H9 (cell line): Measurements from ENCODE around the gene TGFBR2. TPM values are rescaled to one million over a fixed set of nuclear protein-coding genes. Genes with fewer than 3 reads are reported as not detected.

Experiments
- DNase-seq: peaks from one replicate; pipeline ENCODE4 v3.0.0-alpha.2; 2017
- H2AFZ ChIP-seq: one replicate; pipeline ENCODE4 v1.6.1; 2013; ENCODE audit warnings: mild to moderate bottlenecking, low read length, control low read depth, moderate library complexity
- H2AK5ac ChIP-seq: 2 replicates; pipeline ENCODE4 v1.6.1; 2013; ENCODE audit warnings: low read length, control low read depth, mixed read lengths; ENCODE audit not compliant: insufficient read length
- H2BK120ac ChIP-seq: one replicate; pipeline ENCODE4 v1.6.1; 2013; ENCODE audit warnings: low read depth, mild to moderate bottlenecking, low read length, control low read depth, inconsistent platforms; ENCODE audit not compliant: poor library complexity, severe bottlenecking
- H2BK12ac ChIP-seq: 2 replicates; pipeline ENCODE4 v1.6.1; 2013; ENCODE audit warnings: low read length, control low read depth, mixed read lengths, low read depth; ENCODE audit not compliant: insufficient read length
- H2BK15ac ChIP-seq: 2 replicates; pipeline ENCODE4 v1.6.1; 2013; ENCODE audit warnings: low read depth, low read length, control low read depth
- H2BK20ac ChIP-seq: one replicate; pipeline ENCODE4 v1.6.1; 2013; ENCODE audit warnings: low read depth, mild to moderate bottlenecking, low read length, control low read depth, inconsistent platforms; ENCODE audit not compliant: poor library complexity, severe bottlenecking
- H2BK5ac ChIP-seq: 2 replicates; pipeline ENCODE4 v1.6.1; 2013; ENCODE audit warnings: low read length, control low read depth, mixed read lengths; ENCODE audit not compliant: insufficient read length
- H3K14ac ChIP-seq: 2 replicates; pipeline ENCODE4 v1.6.1; 2013; ENCODE audit warnings: low read length, control low read depth; ENCODE audit not compliant: insufficient read depth
- H3K18ac ChIP-seq: 2 replicates; pipeline ENCODE4 v1.6.1; 2013; ENCODE audit warnings: low read depth, mild to moderate bottlenecking, mixed read lengths, low read length, control low read depth; ENCODE audit not compliant: insufficient read length
- H3K23ac ChIP-seq: 2 replicates; pipeline ENCODE4 v1.6.1; 2013; ENCODE audit warnings: low read length, control low read depth, mixed read lengths, low read depth; ENCODE audit not compliant: insufficient read length
- H3K23me2 ChIP-seq: 2 replicates; pipeline ENCODE4 v1.6.1; 2013; ENCODE audit warnings: low read depth, mild to moderate bottlenecking, mixed read lengths, low read length, control low read depth; ENCODE audit not compliant: insufficient read length, poor library complexity, severe bottlenecking
- H3K27ac ChIP-seq: 2 replicates; pipeline ENCODE4 v1.5.1; 2013; ENCODE audit warnings: low read length, control low read depth, mixed read lengths, low read depth; ENCODE audit not compliant: insufficient read length
- H3K27me3 ChIP-seq: 2 replicates; pipeline ENCODE4 v1.6.1; 2013; ENCODE audit warnings: low read length, control low read depth, inconsistent platforms; ENCODE audit not compliant: insufficient read depth
- H3K4ac ChIP-seq: 2 replicates; pipeline ENCODE4 v1.6.1; 2013; ENCODE audit warnings: low read depth, mild to moderate bottlenecking, control low read depth, inconsistent platforms, low read length, moderate library complexity
- H3K4me1 ChIP-seq: 2 replicates; pipeline ENCODE4 v1.6.1; 2013; ENCODE audit warnings: low read length, control low read depth, inconsistent platforms; ENCODE audit not compliant: insufficient read depth
- H3K4me2 ChIP-seq: 2 replicates; pipeline ENCODE4 v1.6.1; 2013; ENCODE audit warnings: low read length, control low read depth, mixed read lengths; ENCODE audit not compliant: insufficient read length, insufficient read depth
- H3K56ac ChIP-seq: 2 replicates; pipeline ENCODE4 v1.6.1; 2013; ENCODE audit warnings: low read depth, mild to moderate bottlenecking, mixed read lengths, low read length, control low read depth; ENCODE audit not compliant: insufficient read length
- H3K79me1 ChIP-seq: 2 replicates; pipeline ENCODE4 v1.6.1; 2013; ENCODE audit warnings: low read depth, mild to moderate bottlenecking, moderate library complexity, low read length, control low read depth, inconsistent platforms; ENCODE audit not compliant: insufficient read depth, poor library complexity, severe bottlenecking
- H3K79me2 ChIP-seq: 2 replicates; pipeline ENCODE4 v1.6.1; 2013; ENCODE audit warnings: low read length, control low read depth, inconsistent platforms; ENCODE audit not compliant: insufficient read depth
- H3K9ac ChIP-seq: 2 replicates; pipeline ENCODE4 v1.6.1; 2013; ENCODE audit warnings: low read length, control low read depth, mixed read lengths; ENCODE audit not compliant: insufficient read length; ENCODE audit errors: extremely low read depth
- H3K9me3 ChIP-seq: one replicate; pipeline ENCODE4 v1.6.1; 2013; ENCODE audit warnings: low read depth, low read length, inconsistent platforms; ENCODE audit not compliant: control insufficient read depth
- H3T11ph ChIP-seq: one replicate; pipeline ENCODE4 v1.6.1; 2013; ENCODE audit warnings: mild to moderate bottlenecking, low read length, control low read depth, inconsistent platforms
- H4K20me1 ChIP-seq: one replicate; pipeline ENCODE4 v1.6.1; 2013; ENCODE audit not compliant: control insufficient read depth, insufficient read length, insufficient read depth
- H4K5ac ChIP-seq: 2 replicates; pipeline ENCODE4 v1.6.1; 2013; ENCODE audit warnings: low read depth, mild to moderate bottlenecking, mixed read lengths, low read length, control low read depth; ENCODE audit not compliant: insufficient read length
- H4K8ac ChIP-seq: replicated peaks from 2 replicates; pipeline ENCODE4 v1.6.1; 2013; ENCODE audit warnings: low read length, control low read depth, mixed read lengths, low read depth; ENCODE audit not compliant: insufficient read length
- H4K91ac ChIP-seq: 2 replicates; pipeline ENCODE4 v1.6.1; 2013; ENCODE audit warnings: low read depth, mild to moderate bottlenecking, moderate library complexity, mixed read lengths, low read length, control low read depth; ENCODE audit not compliant: insufficient read length
- H3K27ac Mint-ChIP-seq, 3 experiments: 2 replicates in 2 of 3; 3 replicates in 1 of 3; pipeline ENCODE4 v1.8.0; 2020 to 2021; ENCODE audit warnings: mixed read lengths in 3 of 3, mild to moderate bottlenecking in 1 of 3, moderate library complexity in 1 of 3
- H3K27me3 Mint-ChIP-seq: 2 replicates; pipeline ENCODE4 v1.8.0; 2021; ENCODE audit warnings: low read depth, mild to moderate bottlenecking, moderate library complexity, mixed read lengths
- H3K36me3 Mint-ChIP-seq, 3 experiments: 2 replicates in 2 of 3; 3 replicates in 1 of 3; pipeline ENCODE4 v1.8.0; 2020 to 2021; ENCODE audit warnings: low read depth in 3 of 3, mixed read lengths in 3 of 3; ENCODE audit not compliant: insufficient read depth in 1 of 3
- H3K4me1 Mint-ChIP-seq, 2 experiments: 2 replicates each; pipeline ENCODE4 v1.8.0; 2020; ENCODE audit warnings: mixed read lengths in 2 of 2
- H3K4me3 Mint-ChIP-seq, 2 experiments: 2 replicates in 1 of 2; 3 replicates in 1 of 2; pipeline ENCODE4 v1.8.0; 2020 to 2021; ENCODE audit warnings: mild to moderate bottlenecking in 2 of 2, mixed read lengths in 2 of 2, moderate library complexity in 1 of 2
- H3K9me3 Mint-ChIP-seq, 2 experiments: 2 replicates in 1 of 2; 3 replicates in 1 of 2; pipeline ENCODE4 v1.8.0; 2020; ENCODE audit warnings: mild to moderate bottlenecking in 2 of 2, mixed read lengths in 2 of 2, moderate library complexity in 1 of 2
- WGBS: extraction: QIAGEN DNeasy Blood & Tissue Kit; methylation state at CpG from one replicate; pipeline ENCODE4 v1.1.7; 2013; ENCODE audit warnings: missing lambda C conversion rate, low lambda C conversion rate, mixed read lengths; ENCODE audit not compliant: insufficient read length; ENCODE audit errors: extremely low coverage; 5-methylcytosine and 5-hydroxymethylcytosine counted together
- total RNA-seq: library from RNA; stranded (reverse); gene quantifications from 2 replicates; pipeline ENCODE4 v1.2.1, GENCODE V29; 2021
- TF ChIP-seq, protein P1 (sequence below): fragments of 200-600 bp; sonication (generic); conservative IDR thresholded peaks from 3 replicates; pipeline ENCODE4 v1.8.0; 2021; ENCODE audit warnings: antibody characterized with exemption, mild to moderate bottlenecking

Gene TGFBR2
- total RNA-seq, 1 experiment from 2014 or later = 10.6 TPM

DNA sequence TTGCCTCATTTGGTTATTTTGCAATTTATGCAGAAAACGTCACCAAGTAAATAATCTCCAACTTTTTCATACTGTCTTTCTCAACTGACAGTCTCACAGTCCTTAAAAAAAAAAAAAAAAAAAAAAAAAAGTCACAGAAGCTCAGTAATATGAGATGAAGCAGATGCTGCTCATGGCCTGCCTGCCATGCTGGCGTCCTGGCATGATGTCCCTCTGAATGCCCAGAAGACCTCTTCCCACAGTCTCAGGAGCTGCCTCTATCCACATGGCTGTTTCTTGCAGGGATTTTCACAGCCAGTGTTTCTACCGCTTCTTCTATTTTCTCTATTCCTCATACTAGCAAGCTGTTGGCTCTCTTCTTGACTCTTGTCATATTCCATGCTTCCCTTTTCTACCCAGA lies 87.7 kb downstream of the TGFBR2 start:
- Mint-ChIP-seq H3K4me3 (no peak overlapping the region), H3K36me3 (peaks cover 18 to 30% (median 23%) of the 10 kb centered on the region in 3 experiments; a peak in 6 of 7 replicates), H3K27me3 (no peaks in the 10 kb centered on the region), H3K4me1 (peaks cover 27 to 39% of the 10 kb centered on the region in 2 experiments), H3K27ac (no peak overlapping the region), H3K9me3 (no peaks in the 10 kb centered on the region)
- no peak overlapping the region for H3K23ac ChIP-seq
- no peak overlapping the region for H2BK5ac ChIP-seq
- H4K91ac ChIP-seq = no peak overlapping the region
- H3K4me1 ChIP-seq = peaks cover 6% of the 10 kb centered on the region; the same call in 1 of the 2 replicates
- H3K27me3 ChIP-seq = no peaks in the 10 kb centered on the region
- H3K9ac ChIP-seq = no peak overlapping the region
- WGBS = no CpG with 5 or more reads among the region's 3 CpGs
- no peak for DNase-seq
- TF ChIP-seq, protein P1, sequence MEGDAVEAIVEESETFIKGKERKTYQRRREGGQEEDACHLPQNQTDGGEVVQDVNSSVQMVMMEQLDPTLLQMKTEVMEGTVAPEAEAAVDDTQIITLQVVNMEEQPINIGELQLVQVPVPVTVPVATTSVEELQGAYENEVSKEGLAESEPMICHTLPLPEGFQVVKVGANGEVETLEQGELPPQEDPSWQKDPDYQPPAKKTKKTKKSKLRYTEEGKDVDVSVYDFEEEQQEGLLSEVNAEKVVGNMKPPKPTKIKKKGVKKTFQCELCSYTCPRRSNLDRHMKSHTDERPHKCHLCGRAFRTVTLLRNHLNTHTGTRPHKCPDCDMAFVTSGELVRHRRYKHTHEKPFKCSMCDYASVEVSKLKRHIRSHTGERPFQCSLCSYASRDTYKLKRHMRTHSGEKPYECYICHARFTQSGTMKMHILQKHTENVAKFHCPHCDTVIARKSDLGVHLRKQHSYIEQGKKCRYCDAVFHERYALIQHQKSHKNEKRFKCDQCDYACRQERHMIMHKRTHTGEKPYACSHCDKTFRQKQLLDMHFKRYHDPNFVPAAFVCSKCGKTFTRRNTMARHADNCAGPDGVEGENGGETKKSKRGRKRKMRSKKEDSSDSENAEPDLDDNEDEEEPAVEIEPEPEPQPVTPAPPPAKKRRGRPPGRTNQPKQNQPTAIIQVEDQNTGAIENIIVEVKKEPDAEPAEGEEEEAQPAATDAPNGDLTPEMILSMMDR = no peak
- H3K27ac ChIP-seq = no peak overlapping the region
- H2BK20ac ChIP-seq = no peak overlapping the region
- H2BK15ac ChIP-seq = no peak overlapping the region
- no peak overlapping the region for H3K14ac ChIP-seq
- H3K23me2 ChIP-seq = no peaks in the 10 kb centered on the region
- H3K9me3 ChIP-seq = no peaks in the 10 kb centered on the region
- H3K4me2 ChIP-seq = no peak overlapping the region
- no peaks in the 10 kb centered on the region for H4K20me1 ChIP-seq
- no peak overlapping the region for H2AK5ac ChIP-seq
- no peak overlapping the region for H3K4ac ChIP-seq
- H3K79me1 ChIP-seq = no peaks in the 10 kb centered on the region
- H4K8ac ChIP-seq = no peak overlapping the region
- no peak overlapping the region for H2BK12ac ChIP-seq
- no peak overlapping the region for H3T11ph ChIP-seq
- no peak overlapping the region for H4K5ac ChIP-seq
- H3K56ac ChIP-seq = no peak overlapping the region
- no peaks in the 10 kb centered on the region for H3K79me2 ChIP-seq
- H2AFZ ChIP-seq = no peak overlapping the region
- no peak overlapping the region for H3K18ac ChIP-seq
- no peak overlapping the region for H2BK120ac ChIP-seq
